HFF-Myc (cell line): ENCODE measurements around the gene IRS1.
A peak's percentile ranks its signal among the peaks of the same experiment; 100 is the strongest.
"Not testable (repeated sequence)": the region's sequence is repeated elsewhere in the genome, so short reads cannot be mapped to it uniquely, and the experiment has no call there.

Experiments used
- DNase-seq: peaks from one replicate; pipeline ENCODE4 v3.0.0-alpha.2; 2011; ENCODE audit warnings: low read depth; ENCODE audit errors: extremely low read depth
- H3K4me3 ChIP-seq: replicated peaks from 2 replicates; pipeline ENCODE4 v1.5.1; 2011; ENCODE audit warnings: low read depth, mild to moderate bottlenecking, control low read depth, low read length
- CTCF ChIP-seq: IDR thresholded peaks from 2 replicates; pipeline ENCODE4 v1.5.1; 2012; ENCODE audit warnings: mild to moderate bottlenecking, low read depth, low read length, control low read depth; ENCODE audit errors: missing control alignments

The IRS1 gene

GRCh38 chr2:226835420-226835795, 35.8 kb upstream of the IRS1 start:
- no peak for DNase-seq
- H3K4me3 ChIP-seq: peak overlapping the region; percentile 67
- no peak for TF ChIP-seq CTCF

- H3K4me3 ChIP-seq: peak overlapping the region; percentile 67
- DNase-seq: not testable (repeated sequence)
These were observed 35.3 kb upstream of the IRS1 start for GRCh38 chr2:226834880-226835279.

GRCh38 chr2:226832061-226832460, 32.4 kb upstream of the IRS1 start:
- no peak overlapping the region for H3K4me3 ChIP-seq
- TF ChIP-seq CTCF: no peak
- no peak for DNase-seq

GRCh38 chr2:226831266-226831665, 31.6 kb upstream of the IRS1 start:
- no peak for DNase-seq
- TF ChIP-seq CTCF: no peak
- no peak overlapping the region for H3K4me3 ChIP-seq

- DNase-seq: no peak
- H3K4me3 ChIP-seq: no peak overlapping the region
- no peak for TF ChIP-seq CTCF
These were observed 30.4 kb upstream of the IRS1 start for GRCh38 chr2:226829721-226830631.

- DNase-seq: no peak
- no peak overlapping the region for H3K4me3 ChIP-seq
- no peak for TF ChIP-seq CTCF
These were observed 28.6 kb upstream of the IRS1 start for GRCh38 chr2:226828191-226828590.

- no peak for DNase-seq
- TF ChIP-seq CTCF: no peak
- H3K4me3 ChIP-seq: no peak overlapping the region
These were observed 25.4 kb upstream of the IRS1 start for GRCh38 chr2:226825056-226825455.
